Neural cell (in vitro differentiated cells): ENCODE data around the gene RAB40A. TPM values are rescaled to one million over a fixed set of nuclear protein-coding genes. Genes with fewer than 3 reads are reported as not detected.

Source experiments
- H2AFZ ChIP-seq: fragments of 200-600, 300-800 bp; sonication (generic), shearing (Covaris generic); 2 replicates; pipeline ENCODE4 v1.6.0; 2014; ENCODE audit warnings: low read depth, mild to moderate bottlenecking, antibody characterized with exemption, low read length, moderate library complexity
- H3F3A ChIP-seq: fragments of 200-600 bp; shearing (Covaris generic); 2 replicates; pipeline ENCODE4 v1.6.1; 2016; ENCODE audit warnings: mild to moderate bottlenecking, moderate library complexity, mixed read lengths, antibody characterized with exemption, low read length; ENCODE audit not compliant: insufficient read depth, poor library complexity, severe bottlenecking
- H3K27ac ChIP-seq: fragments of 200-600, 300-800 bp; sonication (generic), shearing (Covaris generic); 2 replicates; pipeline ENCODE4 v1.5.1; 2014; ENCODE audit warnings: mild to moderate bottlenecking, low read length, moderate library complexity
- H3K27me3 ChIP-seq: fragments of 300-800, 200-600 bp; sonication (generic), shearing (Covaris generic); 2 replicates; pipeline ENCODE4 v1.6.0; 2014; ENCODE audit warnings: mild to moderate bottlenecking, low read depth, low read length, moderate library complexity; ENCODE audit not compliant: insufficient read depth
- H3K36me3 ChIP-seq: fragments of 300-800, 200-600 bp; sonication (generic), shearing (Covaris generic); 2 replicates; pipeline ENCODE4 v1.5.1; 2014; ENCODE audit warnings: mild to moderate bottlenecking, antibody characterized with exemption, low read length, moderate library complexity; ENCODE audit not compliant: insufficient read depth
- H3K4me2 ChIP-seq: fragments of 300-800, 200-600 bp; sonication (generic), shearing (Covaris generic); 2 replicates; pipeline ENCODE4 v1.6.0; 2014; ENCODE audit warnings: mild to moderate bottlenecking, low read length
- H3K4me3 ChIP-seq: fragments of 300-800, 200-600 bp; sonication (generic), shearing (Covaris generic); 2 replicates; pipeline ENCODE4 v1.5.1; 2014; ENCODE audit warnings: mild to moderate bottlenecking, low read length, moderate library complexity
- H3K79me2 ChIP-seq: fragments of 200-600 bp; shearing (Covaris generic); replicated peaks from 2 replicates; pipeline ENCODE4 v1.6.0; 2014; ENCODE audit warnings: mild to moderate bottlenecking, low read length, moderate library complexity; ENCODE audit not compliant: insufficient read depth
- H3K9ac ChIP-seq: fragments of 300-800, 200-600 bp; sonication (generic), shearing (Covaris generic); 2 replicates; pipeline ENCODE4 v1.6.1; 2016; ENCODE audit warnings: mild to moderate bottlenecking, low read length, mixed read lengths
- H3K9me2 ChIP-seq: fragments of 200-600 bp; shearing (Covaris generic); 2 replicates; pipeline ENCODE4 v1.6.1; 2016; ENCODE audit warnings: mild to moderate bottlenecking, low read length, mixed read lengths; ENCODE audit not compliant: insufficient read depth
- H3K9me3 ChIP-seq: fragments of 200-600, 300-800 bp; sonication (generic), shearing (Covaris generic); 2 replicates; pipeline ENCODE4 v1.6.1; 2016; ENCODE audit warnings: mild to moderate bottlenecking, mixed run types, low read length, moderate library complexity, mixed read lengths
- H4K20me1 ChIP-seq: fragments of 200-600 bp; shearing (Covaris generic); 2 replicates; pipeline ENCODE4 v1.6.1; 2016; ENCODE audit warnings: mild to moderate bottlenecking, mixed run types; ENCODE audit not compliant: insufficient read depth
- CTCF ChIP-seq: fragments of 450-650 bp; IDR thresholded peaks from 2 replicates; pipeline ENCODE4 v1.5.1; 2014; ENCODE audit warnings: antibody characterized with exemption, mild to moderate bottlenecking, moderate library complexity; ENCODE audit not compliant: poor library complexity, severe bottlenecking
- EP300 ChIP-seq: fragments of 450-650 bp; conservative IDR thresholded peaks from 2 replicates; pipeline ENCODE4 v1.6.1; 2014; ENCODE audit warnings: antibody characterized with exemption, mild to moderate bottlenecking, moderate library complexity; ENCODE audit not compliant: poor library complexity, severe bottlenecking
- EZH2 ChIP-seq: fragments of 200-600, 300-800 bp; shearing (Covaris generic), sonication (generic); IDR thresholded peaks from 2 replicates; pipeline ENCODE4 v1.6.1; 2014; ENCODE audit warnings: antibody characterized with exemption, low read length, borderline replicate concordance, mild to moderate bottlenecking; ENCODE audit not compliant: insufficient read depth, poor library complexity, severe bottlenecking
- MXI1 ChIP-seq: fragments of 450-650 bp; conservative IDR thresholded peaks from 2 replicates; pipeline ENCODE4 v1.6.1; 2014; ENCODE audit warnings: antibody characterized with exemption, mild to moderate bottlenecking; ENCODE audit not compliant: poor library complexity, severe bottlenecking
- POLR2AphosphoS5 ChIP-seq: IDR thresholded peaks from 2 replicates; pipeline ENCODE4 v1.6.1; 2012
- RAD21 ChIP-seq: fragments of 450-650 bp; conservative IDR thresholded peaks from 2 replicates; pipeline ENCODE4 v1.6.1; 2014; ENCODE audit warnings: antibody characterized with exemption, mild to moderate bottlenecking, moderate library complexity
- REST ChIP-seq: IDR thresholded peaks from 2 replicates; pipeline ENCODE4 v1.6.1; 2012; ENCODE audit warnings: borderline replicate concordance
- SMC3 ChIP-seq: fragments of 450-650 bp; conservative IDR thresholded peaks from 2 replicates; pipeline ENCODE4 v1.6.1; 2014; ENCODE audit warnings: antibody characterized with exemption, mild to moderate bottlenecking, moderate library complexity; ENCODE audit not compliant: poor library complexity
- TAF1 ChIP-seq: IDR thresholded peaks from 2 replicates; pipeline ENCODE4 v1.6.1; 2012; ENCODE audit warnings: low read depth
- polyA plus RNA-seq: library from polyadenylated mRNA; depleted of rRNA; stranded (reverse); fragments of >200 nt; gene quantifications from 2 replicates; pipeline ENCODE4 v1.2.3, GENCODE V29; 2014

RAB40A gene
- polyA plus RNA-seq, 1 donor from 2014 or later, result 1.9 TPM

GRCh38 chrX:103530545-103530944 lies 11.3 kb upstream of the RAB40A start:
- Histone ChIP-seq H3K9me3 (no peaks in the 10 kb centered on the region), H3K4me2 (no peak overlapping the region)

GRCh38 chrX:103529550-103529949 lies 10.3 kb upstream of the RAB40A start:
- Histone ChIP-seq H4K20me1 (no peaks in the 10 kb centered on the region), H3K4me3 (no peak overlapping the region), H3K79me2 (no peaks in the 10 kb centered on the region), H3K9ac (no peak overlapping the region), H2AFZ (no peak overlapping the region), H3K9me3 (no peaks in the 10 kb centered on the region), H3K9me2 (no peaks in the 10 kb centered on the region), H3K4me2 (no peak overlapping the region), H3F3A (no peaks in the 10 kb centered on the region), H3K27ac (no peak overlapping the region), H3K27me3 (no peaks in the 10 kb centered on the region), H3K36me3 (no peaks in the 10 kb centered on the region)
- TF ChIP-seq MXI1, result no peak
- TF ChIP-seq REST, result no peak
- TF ChIP-seq EZH2, result no peak
- no peak for TF ChIP-seq SMC3
- no peak for TF ChIP-seq EP300

More at GRCh38 chrX:103530545-103530944, 11.3 kb upstream of the RAB40A start:
- Histone ChIP-seq H3K4me3 (no peak overlapping the region), H3K27ac (no peak overlapping the region), H3K36me3 (no peaks in the 10 kb centered on the region), H4K20me1 (no peaks in the 10 kb centered on the region), H3F3A (no peaks in the 10 kb centered on the region), H3K9ac (no peak overlapping the region), H3K9me2 (no peaks in the 10 kb centered on the region), H3K27me3 (no peaks in the 10 kb centered on the region), H3K79me2 (no peaks in the 10 kb centered on the region), H2AFZ (no peak overlapping the region)
- TF ChIP-seq EZH2 (no peak), TAF1 (no peak), POLR2AphosphoS5 (no peak), MXI1 (no peak), CTCF (no peak), REST (no peak), RAD21 (no peak)
